Dedifferentiated amniotic fluid mesenchymal stem cell (primary cell): ENCODE results near the gene ZNF23.

Experiments
- DNase-seq: peaks from one replicate; pipeline ENCODE4 v3.0.0-alpha.2; 2016; ENCODE audit errors: extremely low spot score

ZNF23 gene

GRCh38 chr16:71426880-71427615 lies 35.0 kb downstream of the ZNF23 start:
- no peak for DNase-seq

GRCh38 chr16:71426069-71426879 lies 35.8 kb downstream of the ZNF23 start:
- peak; percentile 38 for DNase-seq

DNA sequence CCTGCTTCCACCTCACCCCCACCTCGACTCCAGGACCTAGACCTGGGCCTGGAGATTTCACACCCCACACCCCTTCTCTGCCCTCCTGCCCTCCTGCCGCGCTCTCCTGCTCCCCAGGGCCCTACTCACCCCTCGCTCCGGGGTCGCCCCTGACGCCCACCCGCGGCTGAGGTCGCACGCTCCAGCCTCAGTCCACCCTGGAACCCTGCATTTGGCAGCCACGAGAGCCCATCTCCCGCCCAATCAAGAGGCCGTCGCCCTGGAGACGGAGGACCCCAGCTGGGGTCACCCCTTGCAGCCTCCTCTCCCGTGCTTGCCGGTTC lies 36.3 kb downstream of the ZNF23 start:
- DNase-seq = no peak

- no peak for DNase-seq
Measured at GRCh38 chr16:71424626-71425025, 37.4 kb downstream of the ZNF23 start.

DNA sequence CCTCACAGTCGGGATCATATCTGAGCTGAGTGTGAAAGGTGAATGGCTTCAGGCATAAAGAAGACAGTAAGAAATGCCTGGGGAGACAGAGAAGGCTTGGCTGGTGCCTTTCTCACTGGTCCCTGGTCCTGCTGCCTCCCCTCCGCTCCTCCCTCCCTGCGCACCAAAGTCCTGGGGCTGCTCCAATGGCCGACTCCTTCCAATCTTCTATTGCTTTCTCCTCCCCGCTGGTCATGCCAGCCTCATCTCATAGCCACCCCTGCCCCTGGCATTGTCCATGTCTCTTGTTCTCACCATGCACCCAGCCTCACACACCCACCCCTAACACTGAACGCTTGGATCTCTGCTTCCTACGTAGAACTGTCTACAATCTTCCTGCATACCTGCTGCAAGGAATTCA lies 38.2 kb downstream of the ZNF23 start:
- no peak for DNase-seq

- DNase-seq = no peak
Measured at GRCh38 chr16:71423016-71423415, 39.0 kb downstream of the ZNF23 start.

DNA sequence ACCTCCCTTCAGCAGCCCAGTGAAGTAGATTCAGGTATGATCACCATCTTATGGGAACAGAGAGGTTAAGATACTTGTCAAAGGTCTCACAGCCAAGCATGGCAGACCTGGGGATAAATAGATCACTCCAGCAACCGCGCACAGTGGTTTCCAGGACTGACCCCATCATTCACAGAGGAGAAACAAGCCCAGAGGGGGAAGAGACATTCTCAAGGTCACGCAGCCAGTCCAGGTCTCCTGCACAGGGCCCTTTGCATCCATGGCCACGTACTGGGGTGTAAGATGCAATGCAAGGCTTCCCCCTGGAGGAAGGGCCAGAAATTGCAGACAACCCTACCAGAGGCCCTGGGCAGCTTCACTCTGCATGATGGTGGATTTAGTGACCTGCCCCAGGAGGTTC lies 40.1 kb downstream of the ZNF23 start:
- no peak for DNase-seq

- no peak for DNase-seq
Measured at GRCh38 chr16:71414038-71414437, 48.0 kb downstream of the ZNF23 start.

- no peak for DNase-seq
Measured at GRCh38 chr16:71413341-71413740, 48.7 kb downstream of the ZNF23 start.

GRCh38 chr16:71412270-71413160 lies 49.5 kb downstream of the ZNF23 start:
- peak; percentile 58 for DNase-seq

GRCh38 chr16:71410146-71410545 lies 51.9 kb downstream of the ZNF23 start:
- DNase-seq = no peak

DNA sequence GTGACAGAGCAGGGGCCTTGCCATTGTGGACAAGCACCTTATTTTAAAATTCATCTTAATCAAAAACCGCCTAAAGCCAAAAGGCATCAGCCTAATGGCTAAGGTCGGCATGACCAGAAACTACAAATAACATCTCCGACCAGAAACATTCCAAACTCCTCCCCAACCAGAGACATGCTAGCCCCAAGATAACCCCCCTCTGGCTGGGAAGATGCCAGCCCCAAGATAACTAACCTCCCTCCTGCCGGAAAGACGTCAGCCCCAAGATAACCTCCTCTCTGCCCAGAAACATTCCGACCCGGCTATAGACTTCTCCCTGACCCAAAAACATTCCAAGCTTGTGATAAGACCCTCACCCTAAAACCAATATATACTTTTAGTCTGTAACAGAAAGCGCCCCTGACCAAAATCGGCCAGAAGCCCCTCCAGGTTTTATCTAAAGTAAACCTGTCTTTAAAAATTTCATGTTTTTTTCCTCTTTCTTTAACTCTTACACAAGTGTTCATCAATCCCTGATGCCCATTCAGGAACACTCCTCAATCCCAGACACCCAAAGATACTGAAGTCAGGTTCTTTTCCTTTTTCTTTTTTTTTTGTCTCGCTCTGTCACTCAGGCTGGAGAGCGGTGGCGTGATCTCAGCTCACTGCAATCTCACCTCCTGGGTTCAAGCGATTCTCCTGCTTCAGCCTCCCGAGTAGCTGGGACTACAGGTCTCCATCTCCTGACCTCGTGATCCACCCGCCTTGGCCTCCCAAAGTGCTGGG lies 52.9 kb downstream of the ZNF23 start:
- DNase-seq = no peak

DNA sequence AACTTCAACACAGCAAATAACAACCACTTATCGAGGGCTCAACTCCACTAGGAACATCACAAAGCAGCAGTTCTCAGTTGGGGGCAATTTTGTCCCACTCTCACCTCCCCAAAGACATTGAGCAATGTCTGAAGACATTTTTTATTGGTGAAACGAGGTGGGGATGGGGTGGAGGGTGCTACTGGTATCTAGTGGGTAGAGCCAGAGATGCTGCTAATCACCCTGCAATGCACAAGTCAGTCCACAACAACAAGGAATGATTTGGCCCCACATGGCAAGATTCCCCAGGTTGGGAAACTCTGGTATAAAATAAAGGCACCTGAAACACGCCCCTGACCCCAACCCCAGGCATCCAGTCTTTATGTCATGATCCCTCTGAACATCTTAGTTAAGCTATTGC lies 53.5 kb downstream of the ZNF23 start:
- DNase-seq = no peak

- DNase-seq = no peak
Measured at GRCh38 chr16:71407731-71408130, 54.3 kb downstream of the ZNF23 start.

GRCh38 chr16:71406724-71407123 lies 55.3 kb downstream of the ZNF23 start:
- no peak for DNase-seq

DNA sequence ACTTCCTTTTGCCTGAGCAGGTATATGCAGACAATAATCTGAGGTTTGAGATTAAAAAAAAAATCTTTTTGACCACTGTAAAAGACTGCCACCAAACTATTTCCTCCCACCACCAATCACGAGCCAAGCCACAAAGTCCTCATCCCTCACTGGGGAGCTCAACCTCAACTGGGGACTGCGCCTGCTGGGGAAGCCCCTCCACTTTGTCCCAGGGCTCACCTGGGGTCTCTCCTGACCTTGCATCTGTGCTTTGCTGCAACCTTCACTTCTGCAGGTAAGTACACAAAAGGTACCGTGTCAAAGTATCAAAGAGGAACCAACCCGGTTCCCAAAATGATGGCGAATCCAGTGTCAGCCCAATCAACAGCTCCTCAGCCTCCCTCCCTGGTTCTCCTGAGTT lies 55.7 kb downstream of the ZNF23 start:
- DNase-seq = no peak

DNA sequence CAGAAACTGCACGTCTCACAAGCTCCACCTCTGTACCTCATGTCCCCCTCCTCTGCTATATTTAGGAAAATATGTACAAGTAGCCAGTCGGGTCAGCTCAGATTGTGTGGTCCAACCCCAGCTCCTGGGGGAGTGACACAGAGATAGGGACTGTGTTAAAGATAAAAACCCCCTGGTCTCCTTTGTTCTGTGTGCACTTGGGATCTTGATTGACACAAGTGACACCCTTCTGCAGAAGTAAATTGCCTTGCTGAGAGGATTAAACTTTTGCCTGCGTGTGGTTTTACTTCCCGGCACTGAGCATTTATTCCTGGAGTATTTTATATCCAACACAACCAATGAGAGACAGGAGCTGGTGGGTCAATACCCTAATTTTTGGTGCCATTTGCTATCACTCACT lies 57.7 kb downstream of the ZNF23 start:
- DNase-seq = no peak

DNA sequence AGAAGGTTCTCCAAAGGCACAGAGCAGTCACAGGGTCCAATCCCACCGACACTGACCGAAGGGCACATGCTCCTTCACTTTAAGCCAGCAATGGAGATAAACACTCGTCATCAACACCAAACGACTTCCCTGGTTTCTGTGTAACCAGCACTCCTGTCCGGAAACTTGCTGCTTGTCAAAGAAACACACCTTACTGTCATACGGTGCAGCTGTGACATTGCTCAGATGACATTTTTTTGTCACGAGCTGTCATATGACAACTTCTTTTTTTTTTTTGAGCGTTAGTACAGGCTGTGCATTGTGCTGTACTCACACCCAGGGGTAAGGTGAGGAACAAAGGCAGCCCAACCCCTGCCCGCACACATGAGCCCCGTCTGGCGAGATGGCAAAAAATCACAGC lies 59.4 kb downstream of the ZNF23 start:
- DNase-seq = no peak

DNA sequence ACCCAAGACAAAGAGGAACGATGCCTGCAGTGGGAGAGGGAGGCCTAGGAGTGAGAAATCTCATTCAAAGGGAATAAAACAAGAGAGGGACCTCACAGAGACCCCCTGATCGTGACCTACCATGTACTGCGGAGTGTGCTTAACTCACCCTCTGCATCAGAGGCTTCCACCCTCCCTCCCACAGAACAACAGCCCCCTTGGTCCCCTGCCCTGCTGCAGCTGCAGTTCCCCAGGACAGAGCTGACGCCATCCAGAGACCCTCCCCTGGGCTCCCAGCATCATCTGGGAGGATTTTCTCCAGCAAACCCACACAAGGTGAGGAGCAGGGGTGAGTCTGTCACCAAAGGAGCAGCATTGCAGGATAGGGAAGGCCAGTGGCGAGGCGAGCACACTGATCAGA lies 60.0 kb downstream of the ZNF23 start:
- no peak for DNase-seq

GRCh38 chr16:71399801-71400563 lies 62.1 kb downstream of the ZNF23 start:
- no peak for DNase-seq
